ENCODE measurements around the gene TMEM130.
"Not testable (repeated sequence)": the region's sequence is repeated elsewhere in the genome, so short reads cannot be mapped to it uniquely, and the experiment has no call there.

TMEM130 gene

GRCh38 chr7:98842552-98842951, 27.3 kb downstream of the TMEM130 start:
- not testable (repeated sequence) for DNase-seq (ENCODE audit: low read depth in 2 of 2)

DNA sequence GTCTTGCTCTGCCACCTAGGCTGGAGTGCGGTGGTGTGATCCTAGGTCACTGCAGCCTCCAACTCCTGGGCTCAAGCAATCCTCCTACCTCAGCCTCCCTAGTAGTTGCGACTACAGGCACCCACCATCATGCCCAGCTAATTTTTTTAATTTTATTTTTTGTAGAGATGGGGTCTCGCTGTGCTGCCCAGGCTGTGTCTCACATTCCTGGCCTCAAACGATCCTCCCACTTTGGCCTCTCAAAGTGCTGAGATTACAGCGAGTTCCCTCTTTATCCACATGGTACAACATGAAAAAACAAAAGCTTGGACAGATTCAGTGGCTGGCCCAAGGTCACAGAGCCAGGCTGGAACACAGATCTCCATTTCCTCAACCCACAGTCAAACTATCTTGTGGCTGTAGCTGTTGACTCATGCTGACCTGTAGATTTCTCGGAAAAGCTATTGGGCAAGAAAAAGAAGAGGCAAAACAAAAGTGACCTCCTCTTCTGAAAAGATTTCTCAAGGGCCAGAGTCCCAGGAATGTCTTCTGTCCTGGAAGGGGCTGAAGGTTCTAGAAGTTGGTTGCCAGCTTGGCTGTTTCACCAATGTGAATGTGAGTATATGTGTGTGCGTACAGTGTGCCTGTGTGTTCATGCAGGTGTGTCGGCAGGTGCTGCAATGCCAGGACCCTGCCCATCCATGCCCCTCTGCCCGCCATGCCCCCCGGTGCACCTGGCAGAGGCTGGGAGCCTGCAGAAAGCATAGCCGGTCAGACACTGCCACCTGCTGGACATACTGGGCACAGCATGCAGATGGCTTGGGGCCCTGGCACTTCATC, 28.4 kb downstream of the TMEM130 start:
- no peak for DNase-seq (ENCODE audit: low read depth in 2 of 2)

GRCh38 chr7:98840722-98841121, 29.1 kb downstream of the TMEM130 start:
- no peak for DNase-seq (ENCODE audit: low read depth in 2 of 2)

DNA sequence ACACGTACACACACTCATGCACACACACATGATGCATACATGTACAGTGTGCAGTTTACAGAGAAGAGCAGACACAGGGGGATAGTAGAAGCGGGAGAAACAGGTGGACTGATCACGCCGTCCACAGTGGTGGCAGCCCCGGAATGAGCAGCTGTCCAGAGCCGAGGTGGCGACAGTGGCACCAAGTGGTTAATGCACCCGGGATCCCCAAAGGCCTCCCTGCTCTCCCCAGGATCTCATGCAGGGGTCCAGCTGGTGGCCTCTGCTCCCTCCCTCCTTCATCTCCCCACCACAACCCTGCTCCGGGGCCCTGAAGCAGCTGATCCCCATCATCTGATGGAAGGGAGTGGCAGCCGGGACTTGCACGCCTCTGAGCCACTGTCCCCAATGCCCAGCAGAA, 29.7 kb downstream of the TMEM130 start:
- no peak for DNase-seq (ENCODE audit: low read depth in 2 of 2)

- DNase-seq (ENCODE audit: low read depth in 2 of 2), result no peak
Observed at GRCh38 chr7:98837630-98837972, 32.2 kb downstream of the TMEM130 start.

DNA sequence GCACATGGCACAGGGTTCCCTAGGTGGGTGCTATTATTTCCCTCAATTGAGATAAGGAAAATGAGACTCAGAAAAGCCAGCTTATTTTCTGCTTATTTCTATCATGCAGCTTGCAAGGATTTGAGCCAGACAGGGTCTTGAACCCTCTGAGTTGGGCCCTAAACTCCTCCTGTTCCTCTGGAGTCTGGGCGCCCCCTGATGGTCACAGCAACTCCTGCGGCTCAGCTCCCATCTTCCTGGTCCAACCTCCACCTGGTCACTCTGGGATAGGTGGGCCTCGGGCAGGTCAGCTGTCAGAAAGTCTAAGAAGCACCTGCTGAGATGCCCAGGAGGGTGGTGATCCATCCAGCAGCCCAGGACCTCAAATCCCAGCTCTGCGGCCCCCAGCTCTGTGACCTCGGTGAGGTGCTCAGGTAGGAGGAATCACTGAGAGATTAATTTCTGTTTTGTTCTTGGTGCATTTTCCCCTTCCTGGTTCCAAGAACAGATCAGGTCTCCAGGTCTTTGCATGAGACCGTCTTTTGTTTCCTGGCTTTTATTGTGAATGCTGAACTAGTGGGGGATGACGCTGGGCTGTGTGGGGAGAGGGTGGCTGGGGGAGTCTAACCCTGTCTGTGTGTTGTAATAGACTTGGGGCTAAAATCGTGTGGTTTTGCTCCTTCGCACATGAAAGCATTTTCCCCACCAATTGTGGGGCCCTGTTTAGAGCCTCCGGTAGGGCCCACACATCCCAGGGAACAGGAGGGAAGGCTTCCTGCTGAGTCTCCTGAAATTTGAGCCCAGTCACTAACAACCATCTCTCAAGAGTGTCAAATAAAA, 32.8 kb downstream of the TMEM130 start:
- DNase-seq (ENCODE audit: low read depth in 2 of 2), result no peak

GRCh38 chr7:98834949-98835348, 34.9 kb downstream of the TMEM130 start:
- no peak for DNase-seq (ENCODE audit: low read depth in 2 of 2)

DNA sequence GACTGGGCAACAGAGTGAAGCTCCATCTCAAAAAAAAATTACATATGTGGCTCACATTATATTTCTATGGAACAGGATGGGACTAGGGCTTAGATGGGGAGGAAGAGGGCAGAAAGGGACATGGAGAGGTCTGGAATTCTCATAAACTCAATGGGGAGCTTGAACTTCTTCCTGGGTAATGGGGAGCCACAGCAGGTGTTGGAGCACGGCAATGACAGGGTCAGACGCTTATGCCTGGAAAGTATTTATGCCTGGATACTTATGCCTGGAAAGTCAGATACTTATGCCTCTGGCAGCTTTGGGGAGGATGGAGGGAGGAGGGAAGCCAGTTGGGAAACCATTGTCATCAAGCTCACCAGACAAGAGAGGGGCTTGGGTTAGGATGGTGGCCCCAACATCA, 36.8 kb downstream of the TMEM130 start:
- no peak for DNase-seq (ENCODE audit: low read depth in 2 of 2)

DNA sequence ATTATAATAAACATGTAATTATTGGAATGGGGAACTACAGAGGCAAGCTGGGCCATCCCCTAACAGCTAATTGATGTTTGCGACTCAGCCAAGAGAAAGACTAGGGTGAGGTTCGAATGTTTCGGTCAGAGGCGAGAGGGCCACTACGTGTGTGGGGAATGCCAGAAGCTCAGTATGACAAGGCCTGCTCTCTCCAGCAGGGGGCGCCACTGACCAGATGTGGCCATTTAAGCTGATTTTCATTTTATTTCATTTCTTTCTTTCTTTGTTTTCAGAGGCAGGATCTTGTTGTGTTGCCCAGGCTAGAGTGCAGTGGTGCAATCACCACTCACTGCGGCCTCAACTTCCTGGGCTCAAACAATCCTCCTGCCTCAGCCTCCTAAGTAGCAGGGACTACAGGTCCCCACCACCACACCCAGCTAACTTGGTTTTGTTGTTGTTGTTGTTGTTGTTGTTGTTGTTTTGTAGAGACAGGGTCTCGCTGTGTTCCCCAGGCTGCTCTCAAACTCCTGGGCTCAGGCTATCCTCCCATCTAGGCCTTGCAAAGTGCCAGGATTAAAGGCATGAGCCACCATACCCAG, 38.1 kb downstream of the TMEM130 start:
- no peak for DNase-seq (ENCODE audit: low read depth in 2 of 2)

DNA sequence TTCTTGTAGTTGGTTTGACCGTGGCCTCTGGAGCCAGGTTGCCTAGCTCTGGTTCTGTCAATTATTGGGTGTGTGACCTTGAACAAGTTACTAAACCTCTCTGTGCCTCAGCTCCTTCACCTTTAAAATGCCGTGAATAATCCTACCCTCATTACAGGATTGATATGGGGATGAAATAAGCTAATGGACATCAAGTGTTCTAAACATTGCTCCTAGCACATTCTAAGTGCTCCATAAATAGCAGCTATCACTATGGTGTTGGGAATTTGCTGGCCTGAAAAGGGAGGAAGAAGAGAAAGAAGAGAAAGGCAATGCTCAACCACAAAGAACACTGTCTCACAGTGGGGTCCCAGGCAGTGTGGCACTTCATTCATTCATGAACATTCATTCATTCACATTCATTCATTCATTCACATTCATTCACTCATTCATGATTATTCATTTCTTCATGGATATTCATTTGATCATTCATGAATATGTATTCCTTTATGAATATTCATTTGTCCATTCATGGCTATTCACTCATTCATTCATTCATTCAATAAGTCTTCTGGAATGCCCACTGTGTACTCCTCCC, 38.8 kb downstream of the TMEM130 start:
- DNase-seq (ENCODE audit: low read depth in 2 of 2), result no peak

- DNase-seq (ENCODE audit: low read depth in 2 of 2), result no peak
Observed at GRCh38 chr7:98828368-98828767, 41.4 kb downstream of the TMEM130 start.

DNA sequence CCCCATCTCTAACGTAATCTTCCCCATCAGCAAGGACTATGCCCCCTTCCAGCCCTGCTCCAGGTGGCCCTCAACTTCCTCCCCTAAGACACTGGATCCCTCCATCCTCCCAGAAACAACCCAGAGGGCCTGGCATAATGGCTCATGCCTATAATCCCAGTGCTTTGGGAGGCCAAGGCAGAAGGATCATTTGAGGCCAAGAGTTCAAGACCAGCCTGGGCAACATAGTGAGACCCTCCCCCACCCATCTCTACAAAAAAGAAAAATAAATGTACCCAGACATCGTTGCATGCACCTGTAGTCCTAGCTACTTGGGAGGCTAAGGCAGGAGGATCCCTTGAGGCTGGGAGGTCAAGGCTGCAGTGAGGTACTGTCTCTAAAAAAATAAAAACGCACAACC, 42.6 kb downstream of the TMEM130 start:
- no peak for DNase-seq (ENCODE audit: low read depth in 2 of 2)

- no peak for DNase-seq (ENCODE audit: low read depth in 2 of 2)
Observed at GRCh38 chr7:98826811-98827231, 43.0 kb downstream of the TMEM130 start.

DNA sequence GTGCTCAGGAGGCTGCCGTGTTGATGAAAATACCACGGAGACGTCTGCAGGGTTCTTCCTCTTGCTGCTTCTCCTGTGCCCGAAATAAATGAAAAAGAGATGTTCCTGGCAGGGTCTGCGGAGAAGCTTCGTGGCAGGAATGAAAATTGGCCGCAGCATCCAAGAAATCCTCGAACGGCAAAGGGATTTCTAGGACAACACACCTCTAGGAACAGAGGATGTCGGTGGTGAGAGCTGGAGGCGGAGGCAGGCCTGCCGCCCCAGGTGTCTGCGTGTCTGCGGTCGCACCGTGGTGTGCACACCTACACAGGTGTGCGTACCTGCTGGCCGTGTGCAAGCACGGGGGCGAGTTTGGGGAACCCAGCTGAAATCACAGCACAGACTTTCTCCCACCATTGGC, 43.4 kb downstream of the TMEM130 start:
- DNase-seq (ENCODE audit: low read depth in 2 of 2), result no peak

GRCh38 chr7:98823226-98823625, 46.6 kb downstream of the TMEM130 start:
- no peak for DNase-seq (ENCODE audit: low read depth in 2 of 2)

- DNase-seq (ENCODE audit: low read depth in 2 of 2), result no peak
Observed at GRCh38 chr7:98821348-98821747, 48.5 kb downstream of the TMEM130 start.

DNA sequence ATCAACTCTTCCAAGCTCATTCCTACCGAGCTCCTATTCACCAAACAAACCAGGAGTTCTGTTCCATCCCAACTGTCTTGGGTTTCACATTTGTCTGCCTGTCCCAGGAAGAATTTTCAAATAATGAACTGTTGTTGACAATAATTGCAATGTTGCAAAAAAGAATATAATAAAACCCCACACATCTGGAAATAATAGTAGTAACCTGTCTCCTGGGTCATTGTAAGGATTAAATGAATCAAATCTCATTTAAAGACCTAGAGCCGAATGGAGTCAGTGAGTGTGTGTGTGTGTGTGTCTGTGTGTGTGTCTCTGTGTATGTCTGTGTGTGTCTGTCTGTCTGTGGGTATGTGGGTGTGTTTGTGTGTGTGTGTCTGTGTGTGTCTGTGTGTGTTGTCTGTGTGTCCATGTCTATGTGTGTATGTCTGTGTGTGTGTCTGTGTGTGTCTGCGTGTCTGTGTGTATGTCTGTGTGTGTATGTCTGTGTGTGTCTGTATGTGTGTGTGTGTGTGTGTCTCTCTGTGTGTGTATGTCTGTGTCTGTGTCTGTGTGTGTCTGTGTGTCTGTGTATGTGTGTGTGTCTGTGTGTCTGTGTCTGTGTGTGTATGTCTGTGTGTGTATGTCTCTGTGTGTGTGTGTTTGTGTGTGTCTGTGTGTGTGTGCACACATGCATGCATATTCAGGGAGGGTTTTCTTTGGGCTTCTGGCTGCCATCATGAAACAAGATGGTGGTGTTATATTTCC, 52.7 kb downstream of the TMEM130 start:
- DNase-seq (ENCODE audit: low read depth in 2 of 2), result no peak

DNA sequence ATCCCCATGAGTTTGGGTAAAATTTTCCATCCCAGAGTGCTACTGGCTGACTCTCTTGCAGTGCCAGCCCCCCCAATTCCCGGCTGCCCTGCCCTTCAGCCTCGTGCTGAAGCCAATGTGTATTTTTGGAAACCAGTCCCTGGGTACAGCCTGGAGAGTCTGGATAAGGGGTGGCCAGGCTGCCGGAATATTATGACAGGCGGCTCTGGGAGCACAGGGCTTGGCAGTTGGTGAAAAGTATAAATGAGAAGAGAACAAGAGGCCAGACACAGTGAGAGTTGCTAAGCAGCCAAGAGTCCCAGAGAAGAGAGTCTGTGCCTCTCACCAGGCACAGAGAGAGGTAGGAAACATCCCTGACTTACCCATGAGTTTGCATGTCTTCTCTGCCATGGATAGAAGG, 53.6 kb downstream of the TMEM130 start:
- no peak for DNase-seq (ENCODE audit: low read depth in 2 of 2)

- no peak for DNase-seq (ENCODE audit: low read depth in 2 of 2)
Observed at GRCh38 chr7:98815313-98815712, 54.5 kb downstream of the TMEM130 start.

GRCh38 chr7:98811299-98811698, 58.5 kb downstream of the TMEM130 start:
- DNase-seq (ENCODE audit: low read depth in 2 of 2), result no peak

DNA sequence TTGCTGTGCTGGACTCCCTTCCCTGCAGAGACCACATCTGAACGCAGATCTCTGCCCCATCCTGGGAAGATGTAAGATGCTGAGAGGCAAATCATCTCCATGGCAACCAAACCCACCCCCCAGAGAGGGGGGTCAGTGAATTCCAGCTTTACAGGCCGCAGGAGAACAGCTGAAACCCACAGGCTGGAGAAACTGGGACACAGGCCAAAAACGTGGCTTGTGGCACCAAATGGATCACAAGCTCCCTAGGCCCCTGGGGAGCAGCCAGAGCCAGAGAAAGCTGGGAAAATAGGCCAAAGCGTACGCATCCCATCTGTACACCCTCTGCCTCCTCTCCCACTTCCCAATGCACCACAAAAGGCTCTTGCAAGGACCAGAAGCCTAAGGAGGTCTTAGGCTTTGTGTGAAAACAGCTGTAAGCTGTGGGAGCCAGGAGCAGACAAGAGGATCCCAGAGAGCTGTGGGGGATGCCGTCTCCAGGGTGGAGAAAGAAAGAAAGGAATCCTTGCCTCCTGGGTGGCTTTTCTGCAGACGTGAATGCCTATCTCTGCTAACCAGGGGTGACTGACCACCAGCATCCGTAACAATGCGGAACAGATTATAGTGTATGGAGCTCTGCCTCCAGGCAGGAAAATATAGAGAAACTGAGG, 59.5 kb downstream of the TMEM130 start:
- DNase-seq (ENCODE audit: low read depth in 2 of 2), result peak in 1 of 2 experiments; percentile 8
